HG03432 (cell line): ENCODE data around the gene HLA-DQB2.
"Not testable (repeated sequence)": the region's sequence is repeated elsewhere in the genome, so short reads cannot be mapped to it uniquely, and the experiment has no call there.

ENCODE experiments used
- ATAC-seq: cut with Tn5 transposase; IDR thresholded peaks from one replicate; pipeline ENCODE4 v1.9.1; 2021; ENCODE audit warnings: mild to moderate bottlenecking, moderate library complexity; ENCODE audit not compliant: unreplicated experiment

HLA-DQB2 gene

GRCh38 chr6:32752580-32752979 lies 10.8 kb downstream of the HLA-DQB2 start:
- no peak for ATAC-seq

GRCh38 chr6:32745649-32746048 lies 17.7 kb downstream of the HLA-DQB2 start:
- ATAC-seq: not testable (repeated sequence)

DNA sequence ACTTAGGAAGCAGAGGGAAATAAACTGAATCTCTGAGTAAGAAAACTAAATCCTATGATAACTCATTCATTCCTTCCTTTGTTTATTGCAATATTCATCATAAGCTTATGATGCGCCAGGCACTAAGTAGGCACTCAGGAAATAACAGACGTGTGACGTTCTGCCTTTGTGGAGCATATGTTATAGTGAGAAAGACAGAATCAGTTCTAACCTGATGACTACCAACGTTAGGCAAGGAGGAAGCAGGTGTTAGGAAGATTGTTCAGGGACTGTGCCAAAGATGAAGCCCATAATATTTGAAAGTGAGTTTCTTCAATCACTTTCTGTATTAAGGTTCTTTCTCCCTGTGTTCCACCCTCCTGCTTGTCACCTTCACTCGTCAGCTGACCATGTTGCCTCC lies 18.6 kb downstream of the HLA-DQB2 start:
- ATAC-seq: no peak

- no peak for ATAC-seq
These were observed 21.0 kb downstream of the HLA-DQB2 start for GRCh38 chr6:32742374-32742773.

GRCh38 chr6:32741031-32741960 lies 22.0 kb downstream of the HLA-DQB2 start, which contains the start of gene HLA-DQA2:
HLA-DQA2 (plus strand) TSS chr6:32741391; CDS start chr6:32741444, 53 bp downstream.
- no peak for ATAC-seq

GRCh38 chr6:32738126-32738525 lies 25.2 kb downstream of the HLA-DQB2 start:
- ATAC-seq: no peak

DNA sequence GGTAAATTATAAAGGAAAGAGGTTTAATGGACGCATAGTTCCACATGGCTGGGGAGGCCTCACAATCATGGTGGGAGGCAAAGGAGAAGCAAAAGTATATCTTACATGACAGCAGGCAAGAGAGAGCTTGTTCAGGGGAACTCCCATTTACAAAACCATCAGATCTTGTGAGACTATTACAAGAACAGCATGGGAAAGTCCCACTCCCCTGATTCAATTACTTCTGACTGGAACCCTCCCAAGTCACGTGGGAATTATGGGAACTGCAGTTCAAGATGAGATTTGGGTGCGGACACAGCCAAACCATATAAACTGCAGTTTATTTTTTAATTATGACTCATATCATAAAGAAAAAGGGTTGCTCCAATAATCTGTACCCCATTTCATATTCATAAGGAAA lies 44.5 kb downstream of the HLA-DQB2 start:
- ATAC-seq: no peak

DNA sequence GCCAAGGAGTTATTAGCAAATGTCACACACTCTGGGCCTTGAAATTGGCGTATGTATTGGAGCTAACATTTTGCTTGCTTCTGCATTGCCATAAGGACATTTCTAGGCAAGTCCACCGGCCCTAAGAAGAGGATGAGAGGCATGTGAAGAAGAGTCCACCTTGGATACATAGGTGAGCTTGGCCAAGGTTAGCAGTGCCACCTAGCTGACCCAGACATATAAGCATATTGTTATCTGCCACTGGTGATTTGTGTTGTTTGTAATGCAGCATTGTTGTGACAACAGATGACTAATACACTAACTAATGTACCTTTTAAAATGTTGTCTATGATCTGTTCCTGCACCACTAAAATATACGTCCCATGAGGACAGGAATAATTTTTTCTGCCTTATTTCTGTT lies 46.9 kb downstream of the HLA-DQB2 start:
- no peak for ATAC-seq

GRCh38 chr6:32713241-32713640 lies 50.1 kb downstream of the HLA-DQB2 start:
- ATAC-seq: no peak

GRCh38 chr6:32709625-32710024 lies 53.7 kb downstream of the HLA-DQB2 start:
- ATAC-seq: no peak
